ENCODE measurements around the gene SLC27A3.
"Not testable (repeated sequence)": the region's sequence is repeated elsewhere in the genome, so short reads cannot be mapped to it uniquely, and the experiment has no call there.

The SLC27A3 gene

DNA sequence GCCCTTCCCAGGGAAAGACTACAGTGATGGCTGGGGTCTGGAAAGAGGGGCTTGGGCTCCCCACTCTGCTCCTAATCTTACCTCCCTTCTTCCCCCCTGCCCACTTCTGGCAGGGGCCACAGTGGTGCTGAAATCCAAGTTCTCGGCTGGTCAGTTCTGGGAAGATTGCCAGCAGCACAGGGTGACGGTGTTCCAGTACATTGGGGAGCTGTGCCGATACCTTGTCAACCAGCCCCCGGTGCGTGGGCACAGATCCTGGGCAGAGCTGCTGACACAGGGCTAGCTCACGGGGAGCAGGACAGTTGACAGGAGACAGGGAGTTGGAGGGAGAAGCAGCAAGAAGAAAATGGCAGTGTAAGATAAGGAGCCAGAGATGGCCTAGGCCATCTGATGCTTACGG, 2.4 kb downstream of the SLC27A3 start:
- TF ChIP-seq, protein P1, sequence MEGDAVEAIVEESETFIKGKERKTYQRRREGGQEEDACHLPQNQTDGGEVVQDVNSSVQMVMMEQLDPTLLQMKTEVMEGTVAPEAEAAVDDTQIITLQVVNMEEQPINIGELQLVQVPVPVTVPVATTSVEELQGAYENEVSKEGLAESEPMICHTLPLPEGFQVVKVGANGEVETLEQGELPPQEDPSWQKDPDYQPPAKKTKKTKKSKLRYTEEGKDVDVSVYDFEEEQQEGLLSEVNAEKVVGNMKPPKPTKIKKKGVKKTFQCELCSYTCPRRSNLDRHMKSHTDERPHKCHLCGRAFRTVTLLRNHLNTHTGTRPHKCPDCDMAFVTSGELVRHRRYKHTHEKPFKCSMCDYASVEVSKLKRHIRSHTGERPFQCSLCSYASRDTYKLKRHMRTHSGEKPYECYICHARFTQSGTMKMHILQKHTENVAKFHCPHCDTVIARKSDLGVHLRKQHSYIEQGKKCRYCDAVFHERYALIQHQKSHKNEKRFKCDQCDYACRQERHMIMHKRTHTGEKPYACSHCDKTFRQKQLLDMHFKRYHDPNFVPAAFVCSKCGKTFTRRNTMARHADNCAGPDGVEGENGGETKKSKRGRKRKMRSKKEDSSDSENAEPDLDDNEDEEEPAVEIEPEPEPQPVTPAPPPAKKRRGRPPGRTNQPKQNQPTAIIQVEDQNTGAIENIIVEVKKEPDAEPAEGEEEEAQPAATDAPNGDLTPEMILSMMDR (IDR thresholded peaks at IDR 0.05; ENCODE audit: insufficient read depth, missing control alignments), result no peak
- FAIRE-seq, result no peak
- DNase-seq (ENCODE audit: insufficient read length, low spot score), result no peak

GRCh38 chr1:153778051-153778823, 3.0 kb downstream of the SLC27A3 start:
- FAIRE-seq (no peak), DNase-seq (ENCODE audit: insufficient read length, low spot score) (no peak)
- TF ChIP-seq, protein P1 (IDR thresholded peaks at IDR 0.05; ENCODE audit: insufficient read depth, missing control alignments), result no peak

DNA sequence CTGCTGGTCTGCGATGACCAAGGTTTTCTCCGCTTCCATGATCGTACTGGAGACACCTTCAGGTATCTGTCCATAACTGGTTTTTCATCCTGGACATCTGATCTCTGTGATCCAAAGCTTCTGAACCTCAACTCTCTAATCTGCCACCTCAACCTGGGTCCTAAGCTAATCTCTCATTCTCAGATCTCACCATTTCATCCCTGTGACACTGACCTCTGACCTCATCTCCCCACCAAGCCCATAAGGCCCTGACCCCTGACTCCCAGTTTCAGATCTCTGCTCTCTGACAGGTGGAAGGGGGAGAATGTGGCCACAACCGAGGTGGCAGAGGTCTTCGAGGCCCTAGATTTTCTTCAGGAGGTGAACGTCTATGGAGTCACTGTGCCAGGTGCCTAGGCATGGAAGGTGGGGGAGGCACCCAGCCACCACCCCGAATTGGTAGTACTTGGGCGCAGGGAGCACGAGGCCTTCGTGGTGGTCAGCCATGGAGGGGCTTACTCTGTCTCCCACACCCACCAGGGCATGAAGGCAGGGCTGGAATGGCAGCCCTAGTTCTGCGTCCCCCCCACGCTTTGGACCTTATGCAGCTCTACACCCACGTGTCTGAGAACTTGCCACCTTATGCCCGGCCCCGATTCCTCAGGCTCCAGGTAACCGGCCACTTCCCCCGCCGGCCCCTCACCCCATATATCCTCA, 3.8 kb downstream of the SLC27A3 start:
- DNase-seq (ENCODE audit: insufficient read length, low spot score) (no peak), FAIRE-seq (no peak)

DNA sequence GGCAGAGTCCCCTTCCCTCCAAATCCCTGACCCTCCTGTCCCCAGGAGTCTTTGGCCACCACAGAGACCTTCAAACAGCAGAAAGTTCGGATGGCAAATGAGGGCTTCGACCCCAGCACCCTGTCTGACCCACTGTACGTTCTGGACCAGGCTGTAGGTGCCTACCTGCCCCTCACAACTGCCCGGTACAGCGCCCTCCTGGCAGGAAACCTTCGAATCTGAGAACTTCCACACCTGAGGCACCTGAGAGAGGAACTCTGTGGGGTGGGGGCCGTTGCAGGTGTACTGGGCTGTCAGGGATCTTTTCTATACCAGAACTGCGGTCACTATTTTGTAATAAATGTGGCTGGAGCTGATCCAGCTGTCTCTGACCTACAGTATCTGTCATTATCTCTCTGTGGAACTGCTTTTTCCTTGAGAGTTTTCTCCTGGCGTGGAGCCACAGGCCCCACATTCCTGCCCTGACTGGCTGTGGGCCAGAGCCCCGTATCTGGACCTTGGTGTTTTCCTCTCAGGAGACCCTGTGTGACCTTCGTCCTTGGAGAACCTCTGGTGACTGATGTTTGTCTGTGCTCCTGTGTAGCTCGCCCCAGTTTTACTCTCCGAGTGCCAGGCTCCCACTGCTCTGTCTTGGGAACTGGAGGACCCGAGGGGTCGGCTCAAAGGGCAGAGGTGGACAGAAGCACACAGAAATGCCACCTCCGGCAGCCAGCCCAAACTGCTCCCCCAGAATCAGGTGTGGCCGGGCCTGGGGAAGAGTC, 4.8 kb downstream of the SLC27A3 start:
- TF ChIP-seq, protein P1 (IDR thresholded peaks at IDR 0.05; ENCODE audit: insufficient read depth, missing control alignments), result no peak
- DNase-seq (ENCODE audit: insufficient read length, low spot score) (no peak), FAIRE-seq (no peak)

More for the DNA sequence above, 3.8 kb downstream of the SLC27A3 start:
- TF ChIP-seq, protein P1 (IDR thresholded peaks at IDR 0.05; ENCODE audit: insufficient read depth, missing control alignments), result no peak

DNA sequence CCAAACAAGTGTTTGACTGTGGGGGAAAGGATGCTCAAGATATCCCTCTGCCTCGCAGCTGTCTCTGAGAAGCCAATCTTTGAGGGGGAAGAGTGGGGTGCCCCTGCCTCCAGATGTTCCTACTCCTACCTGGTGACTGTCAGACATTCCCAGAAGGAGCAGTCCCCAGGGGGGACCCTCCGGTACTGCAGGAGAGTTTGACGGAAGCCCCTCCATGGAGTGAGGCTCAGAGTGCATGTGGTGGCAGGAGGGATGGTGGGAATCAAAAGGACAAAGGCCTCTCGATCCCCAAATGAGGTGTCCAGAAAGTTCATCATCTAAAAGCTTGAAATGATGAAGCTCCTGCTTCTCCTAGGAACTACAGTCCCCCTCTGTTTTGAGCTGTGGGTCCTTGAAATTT, 5.3 kb downstream of the SLC27A3 start:
- TF ChIP-seq, protein P1 (IDR thresholded peaks at IDR 0.05; ENCODE audit: insufficient read depth, missing control alignments), result no peak
- no peak for FAIRE-seq
- DNase-seq (ENCODE audit: insufficient read length, low spot score), result no peak

DNA sequence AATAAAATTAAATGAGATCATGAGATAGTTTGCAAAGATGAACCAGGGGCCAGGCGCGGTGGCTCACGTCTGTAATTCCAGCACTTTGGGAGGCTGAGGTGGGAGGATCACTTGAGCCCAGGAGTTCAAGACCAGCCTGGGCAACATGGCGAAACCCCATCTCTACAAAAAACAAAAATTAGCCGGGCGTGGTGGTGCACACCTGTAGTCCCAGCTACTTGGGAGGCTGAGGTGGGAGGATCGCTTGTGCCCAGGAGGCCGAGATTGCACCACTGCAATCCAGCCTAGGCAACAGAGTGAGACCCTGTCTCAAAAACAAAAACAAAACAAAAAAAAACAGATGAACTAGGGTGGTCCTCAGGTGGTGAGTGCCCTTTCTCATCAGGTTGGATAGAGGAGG, 7.4 kb downstream of the SLC27A3 start:
- not testable (repeated sequence) for FAIRE-seq; DNase-seq (ENCODE audit: insufficient read length, low spot score)
